Astrocyte (in vitro differentiated cells and primary cell): ENCODE measurements around the gene ERV3-1. TPM values are rescaled to one million over a fixed set of nuclear protein-coding genes. Genes with fewer than 3 reads are reported as not detected.

ENCODE experiments used
- DNase-seq: peaks from one replicate; pipeline ENCODE4 v3.0.0-alpha.2; 2010; ENCODE audit warnings: low read depth
- FAIRE-seq: peaks from 2 replicates; lab custom pipeline; 2011; peaks lifted over from hg19 to GRCh38; lab: Jason Lieb, UNC
- H2AFZ ChIP-seq: 2 replicates; pipeline ENCODE4 v1.6.0; 2012; ENCODE audit warnings: low read depth, low read length, inconsistent platforms
- H3K27ac ChIP-seq: 2 replicates; pipeline ENCODE4 v1.5.1; 2011; ENCODE audit warnings: low read depth, low read length, inconsistent platforms
- H3K27me3 ChIP-seq: 2 replicates; pipeline ENCODE4 v1.6.0; 2011; ENCODE audit warnings: low read length, inconsistent platforms; ENCODE audit not compliant: insufficient read depth
- H3K36me3 ChIP-seq: 2 replicates; pipeline ENCODE4 v1.5.1; 2011; ENCODE audit warnings: low read length, inconsistent platforms; ENCODE audit not compliant: insufficient read depth
- H3K4me1 ChIP-seq: 2 replicates; pipeline ENCODE4 v1.5.1; 2011; ENCODE audit warnings: low read length, inconsistent platforms; ENCODE audit not compliant: insufficient read depth
- H3K4me2 ChIP-seq: 2 replicates; pipeline ENCODE4 v1.6.0; 2012; ENCODE audit warnings: low read length, inconsistent platforms
- H3K4me3 ChIP-seq: 2 replicates; pipeline ENCODE4 v1.5.1; 2011; ENCODE audit warnings: low read depth, mild to moderate bottlenecking, low read length, inconsistent platforms; ENCODE audit not compliant: insufficient read depth
- H3K79me2 ChIP-seq: 2 replicates; pipeline ENCODE4 v1.6.0; 2012; ENCODE audit warnings: mild to moderate bottlenecking, low read length, inconsistent platforms; ENCODE audit not compliant: insufficient read depth
- H3K9ac ChIP-seq: 2 replicates; pipeline ENCODE4 v1.6.0; 2012; ENCODE audit warnings: mild to moderate bottlenecking, low read length, inconsistent platforms
- H3K9me3 ChIP-seq: 2 replicates; pipeline ENCODE4 v1.5.1; 2012; ENCODE audit warnings: low read depth, mild to moderate bottlenecking, low read length, inconsistent platforms; ENCODE audit not compliant: insufficient read depth
- H4K20me1 ChIP-seq: 2 replicates; pipeline ENCODE4 v1.6.0; 2012; ENCODE audit warnings: low read length, inconsistent platforms; ENCODE audit not compliant: insufficient read depth
- H3K27ac Mint-ChIP-seq: one replicate; pipeline ENCODE4 v1.8.0; 2021; ENCODE audit warnings: mild to moderate bottlenecking, mixed read lengths; ENCODE audit not compliant: unreplicated experiment
- H3K27me3 Mint-ChIP-seq: one replicate; pipeline ENCODE4 v1.8.0; 2021; ENCODE audit warnings: low read depth, mixed read lengths; ENCODE audit not compliant: unreplicated experiment
- H3K36me3 Mint-ChIP-seq: one replicate; pipeline ENCODE4 v1.8.0; 2021; ENCODE audit warnings: low read depth, mixed read lengths; ENCODE audit not compliant: unreplicated experiment
- H3K4me1 Mint-ChIP-seq: one replicate; pipeline ENCODE4 v1.8.0; 2021; ENCODE audit warnings: low read depth, mixed read lengths; ENCODE audit not compliant: unreplicated experiment
- H3K4me3 Mint-ChIP-seq: one replicate; pipeline ENCODE4 v1.8.0; 2021; ENCODE audit warnings: mild to moderate bottlenecking, moderate library complexity, mixed read lengths; ENCODE audit not compliant: unreplicated experiment
- H3K9me3 Mint-ChIP-seq: one replicate; pipeline ENCODE4 v1.8.0; 2021; ENCODE audit warnings: mild to moderate bottlenecking, mixed read lengths; ENCODE audit not compliant: unreplicated experiment
- EZH2 ChIP-seq: IDR thresholded peaks from 2 replicates; pipeline ENCODE4 v1.6.1; 2012; ENCODE audit warnings: mild to moderate bottlenecking, low read length, inconsistent platforms; ENCODE audit not compliant: insufficient read depth
- total RNA-seq: library from RNA; stranded (reverse); gene quantifications from 2 replicates; pipeline ENCODE4 v1.2.1, GENCODE V29; 2021
- TF ChIP-seq, protein P1 (sequence below): IDR thresholded peaks from 2 replicates; pipeline ENCODE4 v1.5.1; 2011; ENCODE audit warnings: low read depth, mild to moderate bottlenecking, inconsistent platforms, low read length, moderate library complexity; ENCODE audit not compliant: insufficient read depth

Gene ERV3-1
- total RNA-seq, 1 donor from 2014 or later: 20.2 TPM

DNA sequence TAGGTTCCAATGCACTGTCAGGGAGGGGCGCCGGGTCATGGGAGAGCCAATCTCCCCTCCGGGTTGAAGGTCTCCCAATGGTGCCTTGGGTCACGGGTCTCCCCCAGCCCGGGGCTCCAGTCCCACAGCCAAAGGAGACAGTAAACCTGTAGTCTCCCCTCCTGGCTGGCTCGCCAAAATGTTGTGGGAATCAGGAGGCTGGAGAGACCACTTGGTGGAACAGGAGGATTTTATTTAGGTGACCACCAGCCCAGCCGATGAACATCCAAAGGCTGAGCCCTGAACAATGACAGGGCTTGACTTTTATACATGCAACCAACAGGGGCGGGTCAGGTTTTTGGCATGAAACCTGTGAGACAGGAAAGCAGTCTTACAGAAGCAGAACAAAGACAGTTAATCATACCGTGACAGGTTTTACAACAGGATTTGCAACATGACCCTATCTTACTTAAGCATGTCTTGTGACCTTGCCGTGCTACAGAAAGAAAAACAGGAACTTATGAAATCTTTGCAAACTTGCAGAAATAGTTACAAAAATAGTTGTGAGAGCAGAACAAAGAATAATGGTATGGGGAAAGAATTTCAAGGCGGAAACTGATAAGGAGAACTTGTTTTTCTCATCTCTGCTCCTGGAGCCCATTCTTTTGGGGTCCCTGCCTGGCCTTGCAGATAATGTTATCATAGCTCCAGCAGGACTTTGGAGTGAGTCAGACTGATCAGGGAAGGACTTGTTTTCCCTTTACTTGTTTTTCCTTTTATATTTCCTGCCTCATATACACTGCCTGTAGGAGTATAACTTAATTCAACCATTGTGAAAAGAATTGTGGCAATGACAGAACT lies 7.1 kb downstream of the ERV3-1 start:
- H3K4me3 ChIP-seq: no peak overlapping the region
- no peak overlapping the region for H3K4me2 ChIP-seq
- H3K9me3 Mint-ChIP-seq: peaks cover 36% of the 10 kb centered on the region
- H3K27ac ChIP-seq: peak overlapping the region; percentile 66
- peak overlapping the region; percentile 35 for H3K27ac Mint-ChIP-seq
- H2AFZ ChIP-seq: no peak overlapping the region
- H3K4me3 Mint-ChIP-seq: no peak overlapping the region
- H3K4me1 ChIP-seq: no peaks in the 10 kb centered on the region
- H3K36me3 Mint-ChIP-seq: peaks cover 48% of the 10 kb centered on the region
- no peak for TF ChIP-seq EZH2
- TF ChIP-seq, protein P1, sequence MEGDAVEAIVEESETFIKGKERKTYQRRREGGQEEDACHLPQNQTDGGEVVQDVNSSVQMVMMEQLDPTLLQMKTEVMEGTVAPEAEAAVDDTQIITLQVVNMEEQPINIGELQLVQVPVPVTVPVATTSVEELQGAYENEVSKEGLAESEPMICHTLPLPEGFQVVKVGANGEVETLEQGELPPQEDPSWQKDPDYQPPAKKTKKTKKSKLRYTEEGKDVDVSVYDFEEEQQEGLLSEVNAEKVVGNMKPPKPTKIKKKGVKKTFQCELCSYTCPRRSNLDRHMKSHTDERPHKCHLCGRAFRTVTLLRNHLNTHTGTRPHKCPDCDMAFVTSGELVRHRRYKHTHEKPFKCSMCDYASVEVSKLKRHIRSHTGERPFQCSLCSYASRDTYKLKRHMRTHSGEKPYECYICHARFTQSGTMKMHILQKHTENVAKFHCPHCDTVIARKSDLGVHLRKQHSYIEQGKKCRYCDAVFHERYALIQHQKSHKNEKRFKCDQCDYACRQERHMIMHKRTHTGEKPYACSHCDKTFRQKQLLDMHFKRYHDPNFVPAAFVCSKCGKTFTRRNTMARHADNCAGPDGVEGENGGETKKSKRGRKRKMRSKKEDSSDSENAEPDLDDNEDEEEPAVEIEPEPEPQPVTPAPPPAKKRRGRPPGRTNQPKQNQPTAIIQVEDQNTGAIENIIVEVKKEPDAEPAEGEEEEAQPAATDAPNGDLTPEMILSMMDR: no peak
- peaks cover 16% of the 10 kb centered on the region for H4K20me1 ChIP-seq
- FAIRE-seq: no peak
- peaks cover 18% of the 10 kb centered on the region for H3K9me3 ChIP-seq
- peak; percentile 95 for DNase-seq
- H3K36me3 ChIP-seq: no peaks in the 10 kb centered on the region
- H3K9ac ChIP-seq: peak overlapping the region; percentile 27
- no peaks in the 10 kb centered on the region for H3K27me3 ChIP-seq
- peaks cover 55% of the 10 kb centered on the region for H3K79me2 ChIP-seq
- peaks cover 16% of the 10 kb centered on the region for H3K4me1 Mint-ChIP-seq
- H3K27me3 Mint-ChIP-seq: no peaks in the 10 kb centered on the region

DNA sequence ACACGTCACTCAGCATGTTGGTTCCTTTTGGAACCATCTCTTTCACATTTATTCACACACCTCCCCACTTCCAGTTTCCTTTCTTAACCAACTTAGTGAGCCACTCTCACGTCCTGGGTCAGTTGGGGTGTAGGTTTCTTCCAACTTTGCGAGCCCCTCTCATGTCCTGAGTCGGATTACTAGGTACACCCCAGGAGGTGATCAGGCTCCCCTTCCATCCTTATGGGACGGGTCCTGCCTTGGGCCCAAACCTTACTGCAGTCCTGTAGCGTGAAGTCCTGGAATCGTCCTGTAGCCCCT lies 7.7 kb downstream of the ERV3-1 start:
- Histone ChIP-seq H3K9ac (peak overlapping the region; percentile 27), H4K20me1 (peaks cover 16% of the 10 kb centered on the region), H3K4me2 (no peak overlapping the region), H3K27ac (peak overlapping the region; percentile 66), H3K36me3 (no peaks in the 10 kb centered on the region), H3K4me1 (no peaks in the 10 kb centered on the region), H3K4me3 (no peak overlapping the region), H3K9me3 (peaks cover 21% of the 10 kb centered on the region), H2AFZ (no peak overlapping the region), H3K27me3 (no peaks in the 10 kb centered on the region), H3K79me2 (peaks cover 49% of the 10 kb centered on the region)
- DNase-seq (no peak), FAIRE-seq (no peak)
- no peaks in the 10 kb centered on the region for H3K27me3 Mint-ChIP-seq
- H3K36me3 Mint-ChIP-seq: peaks cover 53% of the 10 kb centered on the region
- H3K27ac Mint-ChIP-seq: no peak overlapping the region
- TF ChIP-seq, protein P1: no peak
- no peak for TF ChIP-seq EZH2
- no peak overlapping the region for H3K4me3 Mint-ChIP-seq
- peaks cover 15% of the 10 kb centered on the region for H3K4me1 Mint-ChIP-seq
- H3K9me3 Mint-ChIP-seq: peaks cover 40% of the 10 kb centered on the region

DNA sequence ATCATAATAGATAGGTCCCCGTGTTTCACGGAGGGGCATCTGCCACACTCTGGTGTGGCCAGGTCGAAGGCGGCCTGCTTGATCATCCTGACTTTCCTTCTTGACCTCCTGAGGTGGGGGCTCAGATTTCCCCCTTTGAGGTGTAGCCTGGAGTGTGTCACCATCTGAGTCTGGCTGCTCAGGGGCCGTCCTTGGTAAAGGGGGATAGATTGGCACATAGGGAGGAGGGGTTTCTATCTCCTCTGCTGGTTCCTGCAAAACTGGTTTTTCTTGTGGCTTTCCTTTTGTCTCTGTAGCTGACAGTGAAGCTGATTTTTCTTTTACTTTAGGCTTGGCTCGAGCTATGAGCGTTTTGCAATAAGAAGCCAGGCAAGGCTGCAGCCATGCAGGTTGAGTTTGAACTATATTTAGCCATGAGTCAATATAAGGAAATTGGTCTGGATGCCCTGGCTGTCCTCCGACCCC lies 8.5 kb downstream of the ERV3-1 start:
- FAIRE-seq (no peak), DNase-seq (peak; percentile 78)
- Histone ChIP-seq H3K36me3 (peaks cover 2% of the 10 kb centered on the region), H3K79me2 (peaks cover 41% of the 10 kb centered on the region), H2AFZ (no peak overlapping the region), H3K27me3 (no peaks in the 10 kb centered on the region), H3K4me2 (no peak overlapping the region), H3K9me3 (peaks cover 21% of the 10 kb centered on the region), H4K20me1 (peaks cover 16% of the 10 kb centered on the region), H3K4me3 (no peak overlapping the region), H3K27ac (no peak overlapping the region), H3K4me1 (no peaks in the 10 kb centered on the region), H3K9ac (no peak overlapping the region)
- H3K9me3 Mint-ChIP-seq: peaks cover 40% of the 10 kb centered on the region
- peaks cover 15% of the 10 kb centered on the region for H3K4me1 Mint-ChIP-seq
- no peak for TF ChIP-seq EZH2
- TF ChIP-seq, protein P1: no peak
- H3K4me3 Mint-ChIP-seq: no peak overlapping the region
- H3K36me3 Mint-ChIP-seq: peaks cover 55% of the 10 kb centered on the region
- no peaks in the 10 kb centered on the region for H3K27me3 Mint-ChIP-seq
- no peak overlapping the region for H3K27ac Mint-ChIP-seq
